Germinal center (tissue), 1 donor: ENCODE measurements around the gene EGFL8.
"Not testable (repeated sequence)": the region's sequence is repeated elsewhere in the genome, so short reads cannot be mapped to it uniquely, and the experiment has no call there.

ENCODE experiments used
- DNase-seq: peaks from one replicate; pipeline ENCODE4 v3.0.0; 2012; ENCODE audit warnings: mixed read lengths, low spot score

EGFL8 gene

DNA sequence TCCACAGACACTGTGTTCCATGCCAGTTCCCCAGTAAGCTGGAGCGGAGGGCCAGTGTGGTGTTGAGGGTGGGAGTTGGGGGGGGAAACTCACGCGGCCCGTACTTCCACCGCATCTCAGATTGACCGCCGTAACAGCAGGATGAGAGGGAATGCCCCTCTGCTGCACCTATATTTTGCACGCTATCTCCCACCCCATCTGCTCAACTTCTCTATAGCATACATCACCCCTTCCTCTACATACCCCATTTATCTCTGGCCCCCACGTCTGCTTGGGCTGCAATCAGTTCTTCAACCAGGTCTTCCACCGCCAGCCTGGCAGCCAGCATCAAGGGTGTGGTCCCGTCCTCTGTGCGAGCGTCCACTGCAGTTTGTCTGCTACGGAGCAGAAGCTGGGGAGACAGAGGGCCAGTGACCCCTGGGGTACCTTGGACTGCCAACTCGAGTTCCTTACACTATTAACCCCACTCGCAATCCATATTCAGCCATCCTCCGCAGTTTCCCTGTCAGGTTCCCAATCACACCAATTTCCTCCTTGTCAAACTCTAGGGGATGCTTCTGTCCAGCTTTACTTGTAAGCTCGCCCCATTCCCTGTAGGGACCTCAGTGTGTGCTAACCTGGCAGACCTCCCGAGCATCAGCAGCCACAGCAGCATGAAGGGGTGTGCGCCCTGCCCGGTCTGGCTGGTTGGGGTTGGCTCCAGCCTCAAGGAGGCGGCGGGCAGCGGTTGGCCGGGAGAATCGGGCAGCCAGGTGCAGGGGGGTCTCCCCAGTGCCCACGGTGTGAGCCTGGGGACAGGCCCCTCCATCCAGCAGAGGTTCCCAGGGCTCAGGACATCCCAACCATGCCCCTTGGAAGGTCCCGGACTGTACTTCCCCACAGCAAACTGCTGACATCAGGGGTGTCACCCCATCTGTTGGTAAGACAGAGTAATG lies 32.6 kb downstream of the EGFL8 start:
- no peak for DNase-seq

DNA sequence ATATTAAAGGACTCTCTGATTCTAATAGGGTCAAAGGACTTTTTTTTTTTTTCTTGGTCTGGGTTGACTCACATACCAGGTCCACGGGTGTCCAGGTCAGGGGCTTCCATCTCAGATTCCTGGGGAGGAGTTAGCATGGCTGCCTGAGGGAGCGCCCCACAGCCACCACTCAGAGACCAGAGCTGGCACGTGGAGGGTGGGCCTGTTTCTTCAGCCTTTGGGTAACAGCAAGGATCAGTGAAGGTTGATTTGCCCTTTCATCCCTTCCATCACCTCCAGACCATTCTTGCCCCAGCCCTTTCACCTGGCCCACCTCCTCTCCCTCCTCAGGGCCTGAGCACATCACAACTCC lies 33.9 kb downstream of the EGFL8 start:
- DNase-seq = no peak

DNA sequence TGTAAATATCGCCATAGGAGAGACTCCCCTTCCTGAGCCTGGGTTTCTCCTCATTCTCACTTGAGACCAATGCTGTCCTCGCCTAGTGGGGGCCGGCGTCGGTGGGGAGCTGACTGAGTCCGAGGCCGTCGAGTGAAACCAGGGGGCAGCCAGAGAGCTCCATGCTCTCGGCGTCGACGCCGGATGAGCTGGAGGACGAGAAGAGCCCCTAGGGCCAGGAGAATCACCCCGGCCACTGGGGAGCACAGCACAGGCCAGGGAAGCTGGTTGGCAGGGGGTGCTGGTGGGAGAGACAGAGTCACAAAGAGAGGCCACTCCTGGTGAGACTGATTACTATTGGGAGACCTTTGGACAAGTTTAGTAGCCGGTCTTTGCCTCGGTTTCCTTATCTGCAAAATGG lies 34.5 kb downstream of the EGFL8 start:
- DNase-seq = no peak

DNA sequence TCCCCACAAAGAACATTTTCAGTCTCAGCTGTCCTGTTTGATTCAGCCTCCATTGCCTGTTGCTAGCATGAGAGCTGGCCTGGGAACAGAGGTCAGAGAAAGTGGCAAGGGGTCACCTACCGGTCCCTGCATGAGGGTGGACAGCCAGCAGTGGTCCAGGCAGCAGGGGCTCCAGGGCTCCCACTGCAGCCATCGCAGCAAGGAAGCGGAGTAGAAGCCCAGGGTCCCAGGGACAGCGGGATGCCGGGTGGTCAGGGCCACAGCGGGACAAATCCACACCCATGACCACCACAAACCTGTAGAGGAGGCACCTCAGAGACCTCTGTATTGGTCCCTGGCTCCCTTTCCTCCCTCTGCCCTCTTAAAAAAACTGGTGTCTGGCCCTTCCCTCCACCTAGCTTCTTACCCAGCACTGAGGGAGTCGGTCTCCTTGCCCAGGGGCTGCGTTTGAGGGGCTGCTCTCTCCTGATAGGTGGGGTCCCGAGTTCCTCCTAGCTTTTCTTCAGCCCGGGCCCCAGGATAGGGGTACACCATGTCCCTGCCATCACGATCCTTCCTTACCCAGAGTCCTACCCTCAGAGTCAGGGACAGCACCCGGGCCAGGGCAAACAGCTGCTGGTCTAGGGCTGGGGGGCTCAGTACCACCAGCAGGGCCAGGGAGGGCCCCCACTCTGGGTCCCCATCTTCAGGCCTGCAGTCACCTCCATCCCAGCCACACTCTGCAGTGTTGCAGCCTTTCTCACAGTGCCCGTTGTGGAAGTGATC lies 36.5 kb downstream of the EGFL8 start:
- no peak for DNase-seq

DNA sequence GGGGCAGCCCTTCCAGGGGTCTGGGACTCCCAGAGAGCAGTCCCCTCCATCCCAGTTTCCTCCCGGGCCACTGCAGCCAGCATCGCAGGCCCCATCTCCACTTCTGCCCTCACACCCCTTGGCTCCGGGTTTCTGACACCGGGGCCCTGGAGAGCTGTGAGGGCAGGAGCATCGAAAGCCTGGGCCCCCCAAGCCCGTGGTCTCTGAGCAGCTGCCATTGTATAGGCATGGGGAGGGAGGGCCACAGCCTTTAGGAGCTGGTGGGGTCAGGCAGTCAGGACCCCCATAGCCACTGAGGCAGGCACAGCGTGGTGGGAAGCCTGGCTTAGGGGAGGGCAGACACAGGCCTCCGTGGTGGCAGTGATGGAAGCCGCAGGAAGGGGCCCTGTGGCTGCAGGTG lies 37.8 kb downstream of the EGFL8 start:
- DNase-seq = no peak

DNA sequence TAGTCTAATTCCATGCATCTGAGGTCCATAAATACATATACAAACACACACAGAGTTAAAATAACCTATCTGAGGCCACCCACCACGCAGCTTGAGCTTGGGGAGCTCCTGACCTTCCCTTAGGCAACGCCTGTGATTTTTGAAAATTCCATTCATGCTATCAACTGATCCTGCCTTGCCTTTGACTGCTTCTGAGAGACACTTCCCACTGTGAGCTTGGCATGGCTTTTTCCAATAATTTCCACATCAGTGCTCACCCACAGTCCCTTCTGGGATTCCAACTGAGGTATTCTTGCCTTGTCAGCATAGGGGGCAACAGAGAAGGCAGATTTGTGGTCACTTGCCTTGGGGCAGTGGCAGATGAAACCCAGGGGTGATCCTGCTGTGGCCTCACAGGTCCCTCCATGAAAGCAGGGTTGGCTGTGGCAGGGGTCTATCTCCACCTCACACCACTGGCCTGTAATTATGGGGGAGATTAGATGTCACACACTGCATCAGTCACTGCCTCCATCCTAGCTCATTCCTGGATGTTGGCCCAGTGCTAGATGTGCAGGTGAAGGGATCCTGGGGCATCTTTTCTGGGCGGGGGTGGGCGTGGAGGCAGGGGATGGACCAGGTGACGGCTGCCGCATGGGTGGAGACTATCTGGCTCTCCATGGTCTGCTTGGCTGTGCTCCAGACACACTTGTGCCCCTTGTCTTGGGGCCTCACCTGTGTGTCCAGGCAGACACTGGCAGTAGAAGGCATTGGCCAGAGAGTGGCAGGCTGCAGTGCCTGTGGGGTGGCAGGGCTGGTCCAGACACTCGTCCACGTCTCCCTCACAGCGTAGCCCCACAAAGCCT lies 39.3 kb downstream of the EGFL8 start:
- DNase-seq = no peak

DNA sequence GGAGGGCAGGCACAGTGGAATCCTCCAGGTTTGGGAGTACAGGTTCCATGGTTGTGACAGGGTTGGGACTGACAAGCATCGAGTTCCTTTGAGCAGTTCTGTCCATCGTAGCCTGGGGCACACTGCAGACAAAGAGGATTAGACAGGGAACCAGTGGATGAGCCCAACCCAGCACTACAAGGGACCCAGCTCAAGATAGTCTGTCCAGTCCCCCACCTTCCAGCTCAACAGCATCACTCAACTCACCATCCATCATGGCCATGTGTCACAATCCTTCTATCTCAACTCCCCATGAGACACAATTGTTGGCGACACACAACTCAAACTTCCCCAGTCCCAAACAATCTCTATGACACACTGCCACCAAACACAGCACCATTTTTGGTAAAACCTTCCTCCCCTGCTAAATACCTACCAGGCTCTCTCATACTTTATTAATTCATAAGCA lies 39.9 kb downstream of the EGFL8 start:
- no peak for DNase-seq

DNA sequence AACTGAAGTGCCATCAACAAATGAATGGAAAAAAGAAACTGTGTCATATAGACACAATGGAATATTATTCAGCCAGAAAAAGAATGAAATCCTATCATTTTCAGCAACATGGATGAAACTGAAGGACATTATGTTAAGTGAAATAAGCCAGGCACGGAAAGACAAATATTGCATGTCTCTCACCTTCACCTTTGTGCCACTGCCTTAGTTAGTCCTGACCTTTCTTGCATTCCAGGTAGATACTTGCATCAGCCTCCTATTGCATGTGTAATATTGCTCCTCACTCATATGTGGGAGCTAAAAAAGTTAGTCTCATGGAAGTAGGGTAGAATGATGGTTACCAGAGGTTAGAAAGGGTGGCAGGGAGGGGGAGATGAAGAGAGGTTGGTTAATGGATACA lies 44.6 kb downstream of the EGFL8 start:
- DNase-seq = no peak

DNA sequence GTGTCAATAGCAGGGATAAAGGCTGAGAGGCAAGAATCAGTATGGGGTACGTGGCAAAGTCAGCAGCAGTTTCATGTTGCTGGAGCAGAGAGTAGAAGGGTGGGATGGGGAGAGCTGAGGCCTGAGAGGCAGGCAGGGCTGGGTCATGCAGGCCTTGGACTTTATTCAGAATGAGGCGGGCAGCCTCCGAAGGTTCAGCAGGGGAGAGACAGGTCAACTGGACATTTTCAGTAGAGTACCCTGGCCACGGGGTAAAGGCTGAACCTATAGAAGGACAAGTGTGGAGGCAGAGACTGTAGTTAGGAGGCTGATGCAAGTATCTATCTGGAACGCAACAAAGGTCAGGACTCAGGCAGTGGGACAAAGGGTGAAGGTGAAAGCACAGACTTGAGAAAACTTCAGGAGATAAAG lies 45.8 kb downstream of the EGFL8 start:
- no peak for DNase-seq

DNA sequence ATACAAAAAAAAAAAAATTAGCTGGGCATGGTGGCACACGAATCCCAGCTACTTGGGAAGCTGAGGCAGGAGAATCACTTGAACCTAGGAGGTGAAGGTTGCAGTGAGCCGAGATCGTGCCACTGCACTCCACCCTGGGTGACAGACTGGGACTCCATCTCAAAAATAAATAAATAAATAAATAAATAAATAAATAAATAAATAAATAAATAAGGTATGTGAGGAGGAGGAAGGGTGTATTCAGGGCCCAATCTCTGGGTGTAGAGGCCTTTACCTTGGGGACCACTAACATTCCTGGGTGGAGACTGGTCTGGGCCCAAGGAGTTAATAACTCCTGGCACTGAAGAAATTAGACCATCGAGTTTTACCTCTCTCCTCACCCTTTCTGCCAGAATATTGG lies 47.0 kb downstream of the EGFL8 start:
- not testable (repeated sequence) for DNase-seq

DNA sequence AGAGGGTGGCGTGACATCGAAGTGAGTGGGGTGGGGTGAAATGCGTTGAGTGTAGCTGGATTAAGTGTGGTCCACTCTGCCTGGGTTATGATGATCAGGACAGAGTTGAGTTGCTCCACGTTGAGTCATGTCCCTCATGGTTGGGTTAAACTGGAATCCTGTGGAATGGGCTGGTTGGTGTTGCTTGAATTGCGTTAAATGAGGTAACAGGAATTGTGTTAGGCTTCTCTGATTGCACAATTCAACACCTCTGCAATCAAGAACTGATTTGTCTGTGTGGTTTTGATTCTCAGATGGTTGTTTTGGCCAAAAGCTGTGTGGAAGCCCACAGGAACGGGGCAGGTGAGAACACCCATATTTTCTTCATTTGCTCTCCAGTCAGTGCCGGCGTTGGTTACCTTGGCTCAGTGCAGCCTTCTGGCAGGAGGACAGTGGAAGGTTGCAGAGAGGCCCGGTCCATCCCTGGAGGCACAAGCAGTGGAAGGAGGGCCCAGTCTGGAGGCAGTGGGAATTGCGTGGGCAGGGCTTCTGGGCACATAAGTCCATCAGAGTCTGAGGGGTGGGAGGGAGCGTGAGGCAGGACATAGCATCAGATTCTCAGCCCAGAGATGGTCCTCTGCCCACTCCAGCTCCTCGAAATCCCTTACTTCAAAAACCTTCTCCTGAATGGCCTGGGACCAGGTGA lies 47.8 kb downstream of the EGFL8 start:
- DNase-seq = no peak

DNA sequence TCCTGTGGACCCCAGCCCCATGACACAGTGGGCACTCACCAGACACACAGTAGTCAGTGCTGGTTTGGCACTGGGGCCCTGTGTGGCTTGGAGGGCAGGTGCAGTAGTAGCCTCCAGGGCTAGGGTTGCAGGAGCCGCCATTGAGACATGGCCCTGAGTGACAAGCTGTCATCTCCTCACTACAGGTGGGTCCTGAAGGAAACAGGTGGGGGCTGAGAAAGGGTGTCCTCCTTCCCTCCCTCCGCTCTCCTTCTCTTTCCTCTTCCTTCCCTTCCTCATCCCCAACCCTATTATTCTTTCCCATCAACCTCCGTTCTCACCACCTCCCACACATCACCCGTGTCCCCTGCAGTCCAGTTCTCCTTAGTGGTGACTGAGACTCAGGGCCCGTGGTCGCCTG lies 49.3 kb downstream of the EGFL8 start:
- no peak for DNase-seq

DNA sequence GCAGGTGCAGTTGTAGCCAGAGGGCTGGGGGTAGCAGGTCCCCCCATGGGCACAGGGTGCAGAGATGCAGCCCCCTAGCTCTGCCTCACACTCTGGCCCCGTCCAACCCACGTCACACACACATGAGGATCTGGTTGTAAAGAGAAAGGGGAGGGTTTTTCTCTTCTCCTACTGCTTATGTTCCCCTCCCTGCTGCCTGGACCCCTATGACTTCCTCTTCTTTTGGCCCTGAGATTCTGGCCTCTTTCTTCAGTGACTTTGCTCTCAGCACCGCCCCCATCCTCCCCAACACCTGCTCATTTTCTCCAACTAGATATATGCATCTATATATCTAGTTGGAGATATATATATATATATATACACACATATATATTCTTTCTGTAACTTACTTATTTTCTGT lies 49.7 kb downstream of the EGFL8 start:
- DNase-seq = no peak

DNA sequence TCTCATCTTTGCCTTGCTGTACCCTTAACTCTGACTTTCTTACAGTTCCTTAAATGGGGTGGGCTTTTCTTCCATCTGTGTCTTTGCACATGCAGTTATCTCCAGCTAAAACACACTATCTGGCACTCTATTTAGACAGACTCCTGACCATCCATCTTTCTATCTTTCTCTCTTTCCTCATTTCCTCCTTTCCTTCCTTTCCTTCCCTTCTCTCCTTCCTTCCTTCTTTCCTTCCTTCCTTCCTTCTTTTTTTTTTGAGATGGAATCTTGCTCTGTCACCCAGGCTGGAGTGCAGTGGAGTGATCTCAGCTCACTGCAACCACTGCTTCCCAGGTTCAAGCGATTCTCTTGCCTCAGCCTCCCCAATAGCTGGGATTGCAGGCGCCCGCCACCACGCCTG lies 51.2 kb downstream of the EGFL8 start:
- no peak for DNase-seq

DNA sequence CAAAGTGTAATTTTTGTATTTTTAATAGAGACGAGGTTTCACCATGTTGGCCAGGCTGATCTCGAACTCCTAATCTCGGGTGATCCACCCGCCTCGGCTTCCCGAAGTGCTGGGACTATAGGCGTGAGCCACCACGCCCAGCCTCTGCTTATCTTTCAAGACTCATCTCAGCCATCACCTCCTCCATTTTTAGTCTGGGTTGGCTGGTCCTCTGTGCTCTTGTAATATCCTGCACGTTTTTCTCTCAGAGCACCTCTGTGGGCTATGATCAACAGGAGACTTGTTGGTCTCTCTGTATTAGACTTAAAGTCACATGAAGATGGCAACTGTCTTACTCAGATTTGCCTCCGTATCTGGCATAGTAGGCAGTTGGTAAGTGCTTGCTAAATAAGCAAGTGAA lies 51.9 kb downstream of the EGFL8 start:
- no peak for DNase-seq

DNA sequence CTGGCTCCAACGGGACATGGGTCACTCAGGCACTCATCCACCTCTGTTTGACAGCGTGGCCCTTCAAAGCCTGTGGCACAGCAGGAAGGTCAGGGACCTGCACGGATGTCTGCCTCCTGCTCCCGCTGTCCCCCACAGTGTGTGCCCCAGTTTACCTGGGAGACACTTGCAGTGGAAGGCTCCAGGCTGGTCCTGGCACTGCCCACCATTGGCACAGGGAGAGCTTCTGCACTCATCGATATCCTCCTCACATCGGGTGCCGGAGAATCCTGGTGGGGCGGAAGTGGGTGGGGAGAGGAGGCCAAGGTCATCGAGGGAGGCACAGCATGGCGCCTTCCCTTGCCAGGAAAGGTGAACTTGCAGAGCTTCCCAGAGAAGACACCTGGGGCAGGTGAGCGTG lies 52.6 kb downstream of the EGFL8 start:
- DNase-seq = no peak
